HG03060 (cell line): ENCODE data around the gene OR5W2.
"Not testable (repeated sequence)": the region's sequence is repeated elsewhere in the genome, so short reads cannot be mapped to it uniquely, and the experiment has no call there.

ENCODE experiments used
- ATAC-seq: cut with Tn5 transposase; IDR thresholded peaks from one replicate; pipeline ENCODE4 v1.9.1; 2021; ENCODE audit warnings: low read depth, moderate number of reproducible peaks; ENCODE audit not compliant: unreplicated experiment

Gene OR5W2

DNA sequence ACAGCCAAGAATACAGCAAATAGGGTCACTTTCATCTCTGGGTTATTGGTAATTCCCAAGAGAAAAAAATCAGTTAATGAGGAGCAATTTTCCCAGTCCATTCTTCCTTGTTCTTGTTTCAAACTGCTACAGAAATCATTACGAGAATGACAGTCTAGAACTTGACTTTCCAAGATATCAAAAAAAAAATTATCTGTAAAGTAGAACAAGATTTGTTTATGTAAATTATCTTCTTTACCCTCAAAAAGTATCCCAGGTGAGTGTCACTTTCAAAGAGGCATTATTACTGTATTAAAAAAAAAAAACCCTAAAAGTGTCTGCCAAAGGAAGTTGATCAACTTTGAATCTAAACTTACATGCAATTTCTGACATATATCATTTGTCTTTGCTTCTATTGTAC is at the start of gene OR5W2:
OR5W2 (minus strand) TSS at position 101 of the 400 bp plus-strand sequence; CDS start at position 101, 0 bp downstream.
- no peak for ATAC-seq

DNA sequence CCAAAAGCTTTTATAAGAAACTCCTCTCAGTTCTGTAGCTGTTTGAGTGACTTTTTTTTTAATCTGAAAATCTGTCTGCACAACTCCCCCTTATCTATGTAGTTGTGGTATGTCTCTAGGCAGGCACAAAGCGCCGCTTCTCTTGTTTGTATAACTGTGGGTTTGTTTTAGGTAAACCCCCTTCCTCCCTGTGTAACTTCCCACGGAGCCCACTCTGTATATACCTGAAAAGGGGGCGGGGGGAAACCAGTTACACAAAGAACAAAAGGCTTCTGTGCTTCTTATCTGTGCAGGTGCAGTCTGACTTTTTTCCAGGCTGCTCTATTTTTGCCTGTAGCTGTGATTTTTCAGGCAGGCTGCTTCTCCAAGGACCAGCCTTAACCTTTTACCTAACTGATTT is 42.1 kb upstream of the OR5W2 start:
- no peak for ATAC-seq

GRCh38 chr11:55949330-55949729 is 34.9 kb upstream of the OR5W2 start:
- ATAC-seq, result no peak

DNA sequence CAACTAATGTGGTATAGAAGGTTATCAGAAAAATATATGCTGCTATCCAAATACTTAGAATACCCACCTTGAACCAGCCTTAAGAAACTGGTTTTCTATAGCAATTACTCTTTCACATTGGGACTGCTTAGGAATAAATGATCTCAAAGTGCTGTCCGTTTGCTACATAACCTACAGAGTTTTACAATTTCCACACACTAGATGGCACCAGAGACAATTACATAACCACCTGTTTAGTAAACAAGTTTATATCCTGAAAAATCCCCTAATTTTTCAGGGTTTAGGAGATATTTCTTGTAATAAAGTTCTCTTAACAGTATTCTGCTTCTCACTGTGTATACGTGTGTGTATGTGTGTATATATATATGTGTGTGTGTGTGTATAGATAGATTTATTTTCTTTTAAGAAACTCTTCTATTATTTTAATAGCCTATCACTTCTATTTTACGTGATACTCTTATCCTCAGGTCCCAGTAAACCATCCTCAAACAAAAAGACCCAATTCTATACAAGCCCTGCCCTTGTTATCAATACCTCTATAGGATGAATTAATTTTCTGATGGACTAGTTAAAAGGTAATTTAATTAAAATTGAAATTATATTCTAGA is 28.5 kb upstream of the OR5W2 start:
- ATAC-seq, result no peak

GRCh38 chr11:55936300-55936699 is 21.9 kb upstream of the OR5W2 start, which contains the start of gene OR5I1:
TSS of gene OR5I1 (minus strand) at chr11:55936400. CDS start at chr11:55936400, 0 bp downstream.
- ATAC-seq, result no peak

DNA sequence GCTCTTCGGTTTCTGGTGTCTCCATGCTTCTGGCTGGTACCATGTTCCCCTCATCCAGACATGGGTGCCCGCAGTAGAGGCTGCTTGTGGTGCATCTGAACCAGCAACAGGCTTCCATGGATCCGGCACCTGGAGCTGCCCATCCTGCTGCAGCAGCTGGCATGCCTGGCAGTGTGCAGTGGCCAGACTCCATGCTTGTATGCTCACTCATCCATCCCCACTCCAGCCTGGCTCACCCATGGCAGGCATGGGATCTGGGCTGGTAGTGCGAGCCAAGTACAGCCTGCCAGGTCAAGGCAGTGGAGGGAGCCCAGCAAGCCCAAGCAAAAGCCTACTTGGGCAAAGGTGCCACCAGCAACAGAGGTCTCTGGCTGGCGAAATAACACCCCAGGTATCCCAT is 6.2 kb upstream of the OR5W2 start:
- ATAC-seq, result no peak

GRCh38 chr11:55902308-55902707 is 12.1 kb downstream of the OR5W2 start:
- no peak for ATAC-seq

GRCh38 chr11:55895216-55895615 is 19.2 kb downstream of the OR5W2 start:
- ATAC-seq, result no peak

DNA sequence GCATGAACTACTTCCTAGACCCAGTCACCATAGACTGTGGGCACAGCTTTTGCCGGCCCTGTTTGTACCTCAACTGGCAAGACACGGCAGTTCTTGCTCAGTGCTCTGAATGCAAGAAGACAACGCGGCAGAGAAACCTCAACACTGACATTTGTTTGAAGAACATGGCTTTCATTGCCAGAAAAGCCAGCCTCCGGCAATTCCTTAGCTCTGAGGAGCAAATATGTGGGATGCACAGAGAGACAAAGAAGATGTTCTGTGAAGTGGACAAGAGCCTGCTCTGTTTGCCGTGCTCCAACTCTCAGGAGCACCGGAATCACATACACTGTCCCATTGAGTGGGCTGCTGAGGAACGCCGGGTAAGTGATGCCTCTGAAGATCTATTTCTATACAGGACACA is 28.9 kb downstream of the OR5W2 start:
- ATAC-seq, result not testable (repeated sequence)

DNA sequence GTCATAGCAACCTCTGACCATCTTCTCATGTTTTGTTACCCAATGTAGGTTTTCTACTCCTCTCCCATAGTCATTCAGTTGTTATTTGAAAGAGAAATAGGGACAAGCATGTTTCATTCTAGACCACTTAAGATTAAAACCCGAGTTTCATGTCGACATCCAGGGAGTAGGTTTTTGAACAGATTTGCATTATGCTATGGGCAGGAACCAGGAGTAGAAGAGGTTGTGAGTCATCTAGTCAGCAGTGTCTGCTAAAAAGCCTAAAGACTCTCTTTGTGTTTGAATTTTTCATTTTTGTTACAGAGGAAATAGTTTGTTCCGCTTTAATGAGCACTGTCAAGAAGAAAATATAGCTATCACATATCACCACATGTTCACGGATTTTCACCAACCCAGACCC is 29.4 kb downstream of the OR5W2 start:
- not testable (repeated sequence) for ATAC-seq

- ATAC-seq, result not testable (repeated sequence)
Measured at GRCh38 chr11:55882997-55883396, 31.4 kb downstream of the OR5W2 start, which contains the start of gene TRIM51. TSS of gene TRIM51 (plus strand) at chr11:55883297. CDS start at chr11:55885429, 2,132 bp downstream.

- ATAC-seq, result not testable (repeated sequence)
Measured at GRCh38 chr11:55873146-55873545, 41.2 kb downstream of the OR5W2 start.

- not testable (repeated sequence) for ATAC-seq
Measured at GRCh38 chr11:55872731-55873130, 41.7 kb downstream of the OR5W2 start.

DNA sequence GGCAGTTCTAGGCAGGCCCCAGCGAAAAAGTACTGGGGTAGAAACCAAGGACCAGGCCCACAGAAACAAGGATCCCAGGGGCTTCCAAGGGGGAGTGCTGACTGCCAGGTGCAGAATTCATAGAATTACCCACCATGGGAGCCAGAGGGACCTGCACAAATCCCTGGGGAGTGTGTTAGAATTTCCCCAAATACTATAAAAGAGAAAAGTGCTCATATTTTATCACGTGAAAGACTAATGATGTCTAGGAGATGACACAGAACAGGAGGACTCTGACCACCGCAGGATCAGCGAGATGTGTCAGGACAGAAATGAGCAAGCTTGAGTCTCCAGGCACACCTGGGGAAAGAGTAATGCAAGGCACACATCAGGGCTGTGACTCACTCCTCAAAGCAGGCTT is 47.0 kb downstream of the OR5W2 start:
- not testable (repeated sequence) for ATAC-seq
